OCI-M1 (cell line): ENCODE measurements around the gene GPRIN1.
"Not testable (repeated sequence)": the region's sequence is repeated elsewhere in the genome, so short reads cannot be mapped to it uniquely, and the experiment has no call there.

Source experiments
- DNase-seq: peaks from one replicate; lab custom pipeline; 2025; lab: John Stamatoyannopoulos, UW

GPRIN1 gene

GRCh38 chr5:176624938-176625337 lies 15.0 kb upstream of the GPRIN1 start:
- DNase-seq, result no peak

GRCh38 chr5:176624142-176624541 lies 14.2 kb upstream of the GPRIN1 start:
- DNase-seq, result no peak

GRCh38 chr5:176621661-176622079 lies 11.7 kb upstream of the GPRIN1 start:
- DNase-seq, result peak; percentile 37

GRCh38 chr5:176620333-176620981 lies 10.5 kb upstream of the GPRIN1 start:
- peak; percentile 26 for DNase-seq

DNA sequence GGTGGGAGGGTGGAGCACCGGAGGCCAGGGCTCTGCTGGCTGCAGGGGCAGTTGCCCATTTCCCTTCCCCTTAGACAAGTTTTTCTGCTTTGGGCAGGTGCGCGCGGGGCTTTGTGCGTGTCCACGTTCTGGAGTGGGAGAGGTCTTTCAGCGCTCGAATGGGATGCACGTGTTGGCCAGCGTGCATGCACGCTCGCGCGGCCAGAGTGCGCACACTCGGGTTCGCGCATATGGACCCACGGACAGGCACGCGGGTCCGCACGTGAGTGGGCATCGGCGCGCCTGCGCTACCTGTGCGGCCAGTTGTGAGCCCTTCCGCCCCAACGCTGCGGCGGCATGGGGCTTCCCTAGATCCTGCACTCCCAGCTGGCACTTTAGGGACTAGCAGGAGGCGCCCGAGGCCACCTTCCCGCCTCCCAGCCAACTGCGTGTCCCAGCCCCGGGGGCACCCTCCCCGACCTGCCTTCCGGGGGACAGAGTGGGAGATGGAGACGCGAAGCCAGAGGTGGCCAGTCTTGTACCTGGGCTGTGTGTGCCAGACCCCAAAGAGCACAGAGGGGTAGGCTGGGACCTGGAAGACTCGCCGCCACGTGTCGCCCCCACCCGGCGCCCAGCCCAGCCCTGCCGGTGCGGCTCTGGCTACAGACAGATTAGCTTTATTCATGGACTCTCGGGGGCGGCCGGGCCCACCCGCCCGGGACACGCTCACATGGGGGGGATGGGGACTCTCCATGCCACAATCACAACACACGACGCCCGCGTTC lies 9.8 kb upstream of the GPRIN1 start:
- DNase-seq, result no peak

- DNase-seq, result no peak
Observed at GRCh38 chr5:176619203-176619568, 9.2 kb upstream of the GPRIN1 start.

GRCh38 chr5:176618783-176619182 lies 8.8 kb upstream of the GPRIN1 start:
- DNase-seq, result no peak

GRCh38 chr5:176616511-176616910 lies 6.6 kb upstream of the GPRIN1 start:
- DNase-seq, result no peak

- DNase-seq, result no peak
Observed at GRCh38 chr5:176614805-176615478, 5.0 kb upstream of the GPRIN1 start.

GRCh38 chr5:176612855-176613254 lies 2.9 kb upstream of the GPRIN1 start:
- DNase-seq, result no peak

- DNase-seq, result no peak
Observed at GRCh38 chr5:176612008-176612407, 2.1 kb upstream of the GPRIN1 start.

DNA sequence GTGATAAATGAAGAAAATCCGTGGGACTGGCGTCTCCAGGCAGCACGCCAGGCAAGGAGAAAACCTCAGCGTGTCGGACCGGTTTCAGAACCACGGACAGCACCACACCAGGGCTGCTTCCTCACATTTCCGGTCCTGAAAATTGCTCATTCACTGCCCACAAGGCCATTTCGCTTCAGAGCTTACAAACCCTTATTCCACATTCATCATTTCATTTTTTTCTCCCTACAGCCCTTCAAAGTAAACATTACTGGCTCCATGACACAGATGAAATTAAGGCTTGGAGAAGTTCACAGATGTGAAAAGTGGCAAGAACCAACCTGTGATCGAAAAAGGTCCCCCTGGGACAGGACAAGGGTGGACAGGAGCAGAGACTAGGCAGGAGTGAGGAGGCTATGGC lies 1.5 kb upstream of the GPRIN1 start:
- DNase-seq, result peak; percentile 85

DNA sequence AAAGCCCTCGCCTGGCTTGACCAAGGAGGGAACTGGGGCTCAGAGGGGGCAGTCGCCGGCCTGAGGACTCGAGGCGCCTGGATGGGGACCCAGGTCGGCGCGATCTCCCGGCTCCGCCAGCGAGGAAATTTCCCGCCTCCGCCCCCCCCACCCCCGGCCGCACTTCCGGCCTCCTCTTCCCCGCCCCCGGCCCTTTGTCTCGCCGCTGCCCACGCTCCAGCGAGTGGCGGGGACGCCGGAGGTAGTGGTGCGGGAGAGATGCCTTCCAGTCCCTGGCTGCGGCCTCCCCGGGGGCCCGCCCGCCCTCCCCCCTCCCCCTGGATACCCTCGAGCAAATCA lies 448 bp upstream of the GPRIN1 start:
- DNase-seq, result no peak

DNA sequence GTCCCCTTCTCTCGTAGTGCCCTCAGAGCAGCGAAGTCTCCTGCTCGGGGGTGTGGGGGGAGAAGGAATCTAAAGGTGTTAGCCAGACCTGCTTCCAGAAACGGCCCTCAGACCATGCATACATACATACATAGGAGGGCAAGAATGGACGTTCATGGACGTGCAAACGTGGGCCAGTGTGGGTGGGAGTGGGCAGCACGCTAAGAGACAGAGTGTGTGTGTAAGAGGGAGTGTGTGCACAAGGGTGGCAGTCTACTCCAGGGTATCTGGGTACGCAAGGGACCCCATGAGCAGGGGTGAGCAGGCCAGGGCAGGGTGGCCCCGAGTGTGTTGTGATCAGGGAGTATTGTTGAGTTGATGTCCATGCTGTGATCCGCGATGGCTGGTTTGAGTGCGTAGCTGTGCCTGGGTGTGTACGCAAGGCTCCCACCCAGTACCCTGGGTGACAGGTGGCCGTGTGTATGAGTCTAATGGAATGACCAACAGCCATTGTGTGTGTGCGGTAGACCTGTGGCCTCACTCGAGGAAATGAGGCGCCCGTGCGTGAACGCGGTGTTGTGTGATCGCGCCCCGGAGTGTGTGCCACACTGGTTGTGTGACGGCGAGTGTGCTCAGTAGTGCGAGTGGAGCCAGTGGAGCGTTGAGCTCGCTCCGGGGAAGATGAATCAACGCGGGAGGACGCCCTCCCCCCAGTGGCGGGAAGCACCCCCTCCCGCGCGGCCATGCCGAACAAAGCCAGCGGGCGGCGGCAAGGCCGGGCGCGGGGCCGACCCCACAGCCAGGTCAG lies 826 bp downstream of the GPRIN1 start:
- DNase-seq, result no peak

- DNase-seq, result no peak
Observed at GRCh38 chr5:176608142-176608705, 1.7 kb downstream of the GPRIN1 start.

GRCh38 chr5:176606875-176607274 lies 3.1 kb downstream of the GPRIN1 start:
- DNase-seq, result no peak

GRCh38 chr5:176606032-176606431 lies 3.9 kb downstream of the GPRIN1 start:
- DNase-seq, result no peak

DNA sequence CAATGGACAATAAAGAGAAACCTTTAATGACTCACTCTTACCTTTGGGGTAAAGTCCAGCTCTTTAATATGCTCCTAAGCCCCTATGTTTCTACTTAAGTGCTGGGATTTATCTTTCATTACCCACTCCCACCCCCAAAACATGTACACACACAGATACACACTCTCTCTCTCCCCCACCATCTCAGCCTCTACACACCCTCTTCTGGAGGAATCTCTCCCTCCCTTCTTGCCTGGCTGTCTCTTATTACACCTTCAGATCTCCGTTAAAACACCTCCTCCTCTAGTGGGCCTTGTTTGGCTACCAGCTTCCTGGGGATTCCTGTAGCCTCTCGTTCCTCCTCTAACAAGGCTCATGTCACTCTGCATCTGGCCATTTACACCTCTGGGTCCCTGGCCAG lies 6.9 kb downstream of the GPRIN1 start:
- DNase-seq, result no peak

- DNase-seq, result no peak
Observed at GRCh38 chr5:176601901-176602482, 8.0 kb downstream of the GPRIN1 start.

GRCh38 chr5:176599749-176600430 lies 10.1 kb downstream of the GPRIN1 start:
- not testable (repeated sequence) for DNase-seq
